Endothelial cell of umbilical vein (primary cell): ENCODE data around the gene GSN.

Experiments used
- CTCF ChIP-seq, 2 donors: IDR thresholded peaks; 1 replicate in 1 of 2; 2 replicates in 1 of 2; pipeline ENCODE4 v1.5.1; 2011; ENCODE audit warnings: low read length in 2 of 2, mild to moderate bottlenecking in 2 of 2, moderate library complexity in 2 of 2, control low read depth in 1 of 2, inconsistent platforms in 1 of 2, low read depth in 1 of 2; ENCODE audit not compliant: insufficient read depth in 1 of 2; ENCODE audit errors: extremely low read depth in 1 of 2
- EZH2 ChIP-seq: IDR thresholded peaks from 2 replicates; pipeline ENCODE4 v1.6.1; 2012; ENCODE audit warnings: borderline replicate concordance, low read depth, mild to moderate bottlenecking, moderate library complexity, low read length, inconsistent platforms; ENCODE audit not compliant: severe bottlenecking
- JUN ChIP-seq: IDR thresholded peaks from 2 replicates; pipeline ENCODE4 v1.6.1; 2011; ENCODE audit warnings: borderline replicate concordance, low read depth; ENCODE audit not compliant: insufficient read length, insufficient read depth
- POLR2A ChIP-seq: IDR thresholded peaks from 2 replicates; pipeline ENCODE4 v1.6.1; 2012; ENCODE audit warnings: low read depth, mild to moderate bottlenecking, control low read depth, low read length
- POLR2AphosphoS5 ChIP-seq: IDR thresholded peaks from 2 replicates; pipeline ENCODE4 v1.6.1; 2012; ENCODE audit warnings: low read depth, mild to moderate bottlenecking, control low read depth, low read length, moderate library complexity; ENCODE audit not compliant: insufficient read depth

- TF ChIP-seq CTCF (IDR thresholded peaks at IDR 0.05; ENCODE audit: extremely low read depth in 1 of 2, insufficient read depth in 1 of 2, low read depth in 1 of 2, low read length in 2 of 2): no peak
- TF ChIP-seq POLR2AphosphoS5: no peak
- no peak for TF ChIP-seq JUN
- TF ChIP-seq EZH2: no peak
- no peak for TF ChIP-seq POLR2A
Observed at GRCh38 chr9:121323449-121324151, 55.6 kb downstream of the GSN start.
